ENCODE measurements around the gene TNMD.

TNMD gene

GRCh38 chrX:100645106-100645505 is 60.4 kb downstream of the TNMD start:
- FAIRE-seq, result no peak

GRCh38 chrX:100647095-100647494 is 62.4 kb downstream of the TNMD start:
- no peak for FAIRE-seq

- FAIRE-seq, result no peak
Observed at GRCh38 chrX:100647739-100648138, 63.0 kb downstream of the TNMD start.

GRCh38 chrX:100648458-100649417 is 64.0 kb downstream of the TNMD start:
- FAIRE-seq, result no peak

Data from A204.1 (cell line).